K562 (cell line): ENCODE measurements around the gene HKDC1. TPM values are rescaled to one million over a fixed set of nuclear protein-coding genes. Genes with fewer than 3 reads are reported as not detected.

Experiments used
- ATAC-seq: fragments of 200-7000 bp; cut with Tn5 transposase; 3 replicates; pipeline ENCODE4 v1.9.1; 2020; ENCODE audit warnings: moderate library complexity
- BruUV-seq: library from RNA; stranded (reverse); fragments of 400-500 nt; replicated peaks from 2 replicates; lab custom pipeline; 2021; lab: Mats Ljungman, UMichigan
- CTCF ChIA-PET: fragments of 300-600 bp; formaldehyde crosslinking; extraction: SDS; loops from one replicate; lab custom pipeline; 2021; ENCODE audit warnings: low intra/inter-chr PET ratio; lab: Yijun Ruan, JAX
- POLR2A ChIA-PET: fragments of 300-600, 350-650 bp; sonication (Branson Sonifier 250); formaldehyde crosslinking; extraction: SDS; loops from one replicate; lab custom pipeline; 2021; ENCODE audit warnings: antibody characterized with exemption, inconsistent platforms; lab: Yijun Ruan, JAX
- DNase-seq, 4 experiments: peaks; one replicate each; pipeline versions ENCODE4 v3.0.0 to v3.0.0-alpha.2; 2011 to 2018; ENCODE audit warnings: low spot score in 3 of 4, mixed read lengths in 3 of 4; ENCODE audit errors: extremely low read depth in 1 of 4
- FAIRE-seq: peaks from 2 replicates; lab custom pipeline; 2011; peaks lifted over from hg19 to GRCh38; lab: Jason Lieb, UNC
- H2AFZ ChIP-seq: 2 replicates; pipeline ENCODE4 v1.6.0; 2011; ENCODE audit warnings: low read depth, low read length, control low read depth, inconsistent platforms
- H3K27ac ChIP-seq: fragments of 200-600 bp; 3 replicates; pipeline ENCODE4 v1.8.0; 2011; ENCODE audit warnings: low read depth, mild to moderate bottlenecking, control low read depth, inconsistent platforms, low read length, moderate library complexity, mixed read lengths; ENCODE audit errors: extremely low read depth
- H3K27me3 ChIP-seq, 2 experiments: fragments of 300-600 bp in 1 of 2; 2 replicates in 1 of 2; 3 replicates in 1 of 2; pipeline versions ENCODE4 v1.6.0 to v1.8.0; 2011; ENCODE audit warnings: inconsistent platforms in 2 of 2, low read length in 2 of 2, mild to moderate bottlenecking in 1 of 2, mixed read lengths in 1 of 2, moderate library complexity in 1 of 2; ENCODE audit not compliant: control insufficient read depth in 2 of 2, insufficient read depth in 2 of 2
- H3K36me3 ChIP-seq: fragments of 300-600 bp; 3 replicates; pipeline ENCODE4 v1.8.0; 2011; ENCODE audit warnings: mild to moderate bottlenecking, low read length, inconsistent platforms; ENCODE audit not compliant: control insufficient read depth, insufficient read depth
- H3K4me1 ChIP-seq, 2 experiments: fragments of 200-600 bp in 1 of 2; replicated peaks in 1 of 2; 2 replicates in 1 of 2; 3 replicates in 1 of 2; pipeline versions ENCODE4 v1.5.1 to v1.8.0; 2011; ENCODE audit warnings: inconsistent platforms in 2 of 2, low read length in 2 of 2, mild to moderate bottlenecking in 1 of 2, mixed read lengths in 1 of 2, moderate library complexity in 1 of 2; ENCODE audit not compliant: control insufficient read depth in 2 of 2, insufficient read depth in 2 of 2
- H3K4me2 ChIP-seq: 2 replicates; pipeline ENCODE4 v1.6.1; 2011; ENCODE audit warnings: low read length, control low read depth, inconsistent platforms, mixed read lengths; ENCODE audit not compliant: insufficient read depth
- H3K4me3 ChIP-seq: fragments of 200-600 bp; sonication (generic), shearing (Covaris generic); 2 replicates; pipeline ENCODE4 v1.5.1; 2016; ENCODE audit warnings: control low read depth, inconsistent platforms
- H3K79me2 ChIP-seq: fragments of 200-600 bp; 3 replicates; pipeline ENCODE4 v1.8.0; 2011; ENCODE audit warnings: low read length, inconsistent platforms; ENCODE audit not compliant: control insufficient read depth, insufficient read depth
- H3K9ac ChIP-seq, 2 experiments: 2 replicates each; pipeline versions ENCODE4 v1.6.0 to v1.6.1; 2011; ENCODE audit warnings: low read depth in 2 of 2, low read length in 2 of 2, control low read depth in 1 of 2, inconsistent platforms in 1 of 2, mild to moderate bottlenecking in 1 of 2, mixed read lengths in 1 of 2; ENCODE audit not compliant: insufficient read depth in 1 of 2
- H3K9me1 ChIP-seq: one replicate; pipeline ENCODE4 v1.6.0; 2011; ENCODE audit warnings: inconsistent platforms, mild to moderate bottlenecking, low read length, moderate library complexity; ENCODE audit not compliant: control insufficient read depth, insufficient read depth
- H3K9me3 ChIP-seq: replicated peaks from 2 replicates; pipeline ENCODE4 v1.5.1; 2011; ENCODE audit warnings: low read depth, low read length, inconsistent platforms; ENCODE audit not compliant: control insufficient read depth, insufficient read depth
- H4K20me1 ChIP-seq: replicated peaks from 2 replicates; pipeline ENCODE4 v1.6.1; 2011; ENCODE audit warnings: low read length, inconsistent platforms, mixed read lengths; ENCODE audit not compliant: control insufficient read depth, insufficient read depth
- CBFB ChIP-seq: sonication (generic); formaldehyde crosslinking; IDR thresholded peaks from 2 replicates; pipeline ENCODE4 v1.4.0; 2020; ENCODE audit warnings: mild to moderate bottlenecking, missing genetic modification reagents
- CEBPG ChIP-seq, 3 experiments: fragments of 200-800 bp in 1 of 3; sonication (Bioruptor generic) in 1 of 3; sonication (generic) in 1 of 3; formaldehyde crosslinking in 1 of 3; IDR thresholded peaks in 2 of 3; conservative IDR thresholded peaks in 1 of 3; 2 replicates each; pipeline versions ENCODE4 v1.6.1 to v1.8.0; 2016 to 2022; ENCODE audit warnings: missing compliant biosample characterization in 2 of 3, missing genetic modification characterization in 2 of 3, mild to moderate bottlenecking in 1 of 3, missing genetic modification reagents in 1 of 3
- DNMT1 ChIP-seq: fragments of 450-650 bp; IDR thresholded peaks from 2 replicates; pipeline ENCODE4 v1.6.1; 2016; ENCODE audit warnings: antibody characterized with exemption, mild to moderate bottlenecking
- FOXJ3 ChIP-seq: sonication (generic); formaldehyde crosslinking; IDR thresholded peaks from 2 replicates; pipeline ENCODE4 v1.4.0; 2020; ENCODE audit warnings: mild to moderate bottlenecking, missing genetic modification reagents
- RBBP5 ChIP-seq: fragments of 200-600 bp; sonication (generic); IDR thresholded peaks from 2 replicates; pipeline ENCODE4 v1.6.1; 2012; ENCODE audit warnings: borderline replicate concordance, mild to moderate bottlenecking, low read length, control low read depth, inconsistent platforms; ENCODE audit not compliant: insufficient read depth, poor library complexity, severe bottlenecking
- SRF ChIP-seq, 2 experiments: fragments of 250-450, 450-650 bp in 1 of 2; sonication (Bioruptor Pico) in 1 of 2; sonication (generic) in 1 of 2; formaldehyde crosslinking; IDR thresholded peaks; 2 replicates each; pipeline versions ENCODE4 v1.5.0 to v1.5.1; 2020 to 2022; ENCODE audit warnings: mild to moderate bottlenecking in 1 of 2, missing genetic modification reagents in 1 of 2
- ZNF121 ChIP-seq: sonication (generic); formaldehyde crosslinking; conservative IDR thresholded peaks from 2 replicates; pipeline ENCODE4 v1.8.0; 2022; ENCODE audit warnings: missing genetic modification reagents
- whole genome bisulfite sequencing: fragments of 100-300 bp; shearing (Covaris generic); methylation state at CpG from one replicate; pipeline ENCODE4 v1.1.6; 2016; ENCODE audit warnings: low coverage, mixed read lengths; ENCODE audit not compliant: insufficient coverage; ENCODE audit errors: missing lambda C conversion rate; 5-methylcytosine and 5-hydroxymethylcytosine counted together
- in situ Hi-C: fragments of 300-500 bp; cut with MboI; formaldehyde crosslinking; loops from 4 replicates; pipeline ENCODE4 v1.15.0; 2018; ENCODE audit warnings: inconsistent platforms, mixed read lengths
- intact Hi-C: fragments of 100-400 bp; cut with micrococcal nuclease; formaldehyde crosslinking; loops from 2 replicates; pipeline ENCODE4 v1.14.2; 2022
- polyA plus RNA-seq, 8 experiments: library from polyadenylated mRNA; depleted of rRNA in 4 of 8; stranded (reverse) in 5 of 8; unstranded in 3 of 8; fragments of >200 nt; fragmentation: Nextera tagmentation in 2 of 8; fragmentation: Illumina TruSeq in 1 of 8; extraction: Ambion mirVana in 2 of 8; extraction: Trizol in 1 of 8; gene quantifications; 2 replicates each; pipeline versions ENCODE4 v1.2.1 to v1.2.3, GENCODE V29; 2011 to 2014; ENCODE audit warnings: inconsistent platforms in 1 of 8, missing spikeins in 1 of 8
- total RNA-seq, 7 experiments: library from RNA; depleted of rRNA in 6 of 7; stranded (reverse); fragments of >200 nt in 6 of 7; fragmentation: Illumina TruSeq in 2 of 7; extraction: Trizol in 2 of 7; gene quantifications; 2 replicates each; pipeline versions ENCODE4 v1.2.1 to v1.2.3, GENCODE V29; 2011 to 2021; ENCODE audit warnings: low replicate concordance in 1 of 7

The HKDC1 gene
- total and polyA plus RNA-seq, 9 of the 15 experiments (the other 6 are each of a cell fraction or from before 2014, with no cell fraction given): 0.04 to 0.22 (median 0.11) TPM; not detected in 5

- no peak overlapping the region for H3K9ac ChIP-seq
- intact Hi-C loops: no loop called here
These were observed 38.1 kb upstream of the HKDC1 start for GRCh38 chr10:69182005-69182404.

GRCh38 chr10:69186524-69186923, 33.6 kb upstream of the HKDC1 start:
- H2AFZ ChIP-seq: no peak overlapping the region
- DNase-seq (no peak), ATAC-seq (no peak), FAIRE-seq (no peak)
- in situ Hi-C loops (no loop called here), intact Hi-C loops (no loop called here)
- no peaks in the 10 kb centered on the region for H3K9me1 ChIP-seq
- no peak overlapping the region for H3K9ac ChIP-seq
- CTCF ChIA-PET: interaction anchor here (0.9 kb wide), 1 partner anchor 94 kb away, joined by 5 read pairs; no protein-coding TSS in a partner anchor
- BruUV-seq: no TSS peak
- H4K20me1 ChIP-seq: no peaks in the 10 kb centered on the region
- 89% methylated on average over 1 of the region's 1 CpG for WGBS
- peaks cover 87% of the 10 kb centered on the region for H3K36me3 ChIP-seq
- H3K4me1 ChIP-seq: peaks cover 0 to 2% of the 10 kb centered on the region in 2 experiments; a peak in 1 of 5 replicates
- H3K4me2 ChIP-seq: no peak overlapping the region
- H3K79me2 ChIP-seq: peaks cover 49% of the 10 kb centered on the region
- no peak overlapping the region for H3K4me3 ChIP-seq
- no peak for TF ChIP-seq CBFB (CRISPR knock-in tag)
- TF ChIP-seq DNMT1: no peak
- no peak for TF ChIP-seq SRF (CRISPR knock-in tag; IDR thresholded peaks at IDR 0.05)
- no peak for TF ChIP-seq RBBP5
- TF ChIP-seq CEBPG (CRISPR knock-in tag; IDR thresholded peaks at IDR 0.05): no peak
- TF ChIP-seq CEBPG (tag; conservative IDR thresholded peaks at IDR 0.05 in 1 of 2, IDR thresholded peaks at IDR 0.05 in 1 of 2): peak in 1 of 2 experiments; percentile 71; a peak in 2 of 4 replicates
- no peaks in the 10 kb centered on the region for H3K27me3 ChIP-seq
- POLR2A ChIA-PET: interaction anchor here (0.5 to 1.9 kb wide), 6 partner anchors 10 to 235 kb away, joined by 3 to 12 read pairs (median 3); no protein-coding TSS in a partner anchor
- H3K9me3 ChIP-seq: no peaks in the 10 kb centered on the region
- no peak overlapping the region for H3K27ac ChIP-seq

More at GRCh38 chr10:69182005-69182404, 38.1 kb upstream of the HKDC1 start:
- H3K4me3 ChIP-seq: no peak overlapping the region
- ATAC-seq (no peak), FAIRE-seq (no peak), DNase-seq (no peak)
- POLR2A ChIA-PET: interaction anchor here (0.7 kb wide), 1 partner anchor 152 kb away, joined by 4 read pairs; no protein-coding TSS in a partner anchor
- H3K9me3 ChIP-seq: no peaks in the 10 kb centered on the region
- no peaks in the 10 kb centered on the region for H3K9me1 ChIP-seq
- TF ChIP-seq FOXJ3 (CRISPR knock-in tag): no peak
- peak; percentile 94 for TF ChIP-seq ZNF121 (CRISPR knock-in tag)
- peaks cover 4% of the 10 kb centered on the region; the same call in 1 of the 2 replicates for H4K20me1 ChIP-seq
- in situ Hi-C loops: no loop called here
- CTCF ChIA-PET: no interaction called here
- peaks cover 72% of the 10 kb centered on the region for H3K79me2 ChIP-seq
- no peak overlapping the region for H3K4me2 ChIP-seq
- BruUV-seq: no TSS peak
- H3K27ac ChIP-seq: no peak overlapping the region
- H2AFZ ChIP-seq: no peak overlapping the region
- peaks cover 7 to 8% of the 10 kb centered on the region in 2 experiments; a peak in 3 of 5 replicates for H3K4me1 ChIP-seq
- peaks cover 47% of the 10 kb centered on the region for H3K36me3 ChIP-seq
- no peaks in the 10 kb centered on the region for H3K27me3 ChIP-seq
- WGBS: 91% methylated on average over 4 of the region's 4 CpGs
